Effector CD4-positive, alpha-beta T cell (primary cell): ENCODE measurements around the gene FAM98C.

Source experiments
- DNase-seq: peaks from one replicate; pipeline ENCODE4 v3.0.0-alpha.2; 2020

FAM98C gene

DNA sequence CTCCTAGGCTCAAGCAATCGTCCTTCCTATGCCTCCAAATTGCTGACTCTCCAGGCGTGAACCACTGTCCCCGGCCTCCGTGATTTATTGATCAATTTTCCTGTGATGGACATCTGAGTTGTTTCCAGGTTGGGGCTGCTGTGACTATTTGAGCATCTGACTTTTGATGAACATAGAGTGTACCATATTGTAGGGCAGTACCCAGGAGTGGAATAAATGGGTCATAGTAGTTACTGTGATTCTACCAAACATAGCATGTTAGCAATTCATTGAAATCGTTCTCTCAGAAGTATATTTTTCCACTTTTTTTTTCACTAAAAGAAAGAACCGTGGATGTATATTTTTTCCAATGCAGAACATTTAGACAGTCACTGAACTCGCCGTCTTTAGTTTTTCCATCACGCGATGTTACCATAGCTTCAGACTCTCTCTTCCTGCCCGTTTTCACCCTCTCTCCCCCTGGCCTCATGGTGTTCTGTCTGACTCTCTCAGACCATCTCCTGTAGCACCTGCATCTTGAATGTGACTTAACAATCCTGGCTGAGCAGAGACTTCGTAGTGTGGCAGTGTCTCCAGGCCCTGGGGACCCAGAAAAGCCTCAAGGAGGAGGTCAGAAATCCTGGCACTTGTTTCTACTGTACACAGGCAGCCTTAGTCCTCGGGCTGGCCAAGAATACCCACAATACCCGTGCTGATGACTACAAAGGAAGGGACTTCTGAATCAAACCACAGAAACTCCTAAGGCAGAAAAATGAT lies 26.3 kb downstream of the FAM98C start:
- no peak for DNase-seq

DNA sequence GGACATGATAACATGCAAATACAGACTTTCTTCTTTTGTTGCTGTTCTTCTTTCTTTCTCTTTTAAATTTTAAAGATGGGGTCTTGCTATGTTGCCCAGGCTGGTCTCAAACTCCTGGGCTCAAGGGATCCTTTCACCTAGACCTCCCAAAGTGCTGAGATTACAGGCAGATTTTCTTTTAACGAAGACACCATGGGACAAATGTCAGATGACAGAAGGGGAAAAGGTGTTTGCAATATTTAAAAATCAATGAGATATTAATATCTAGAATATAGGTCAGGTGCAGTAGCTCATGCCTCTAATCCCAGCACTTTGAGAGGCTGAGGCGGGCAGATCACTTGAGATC lies 26.9 kb downstream of the FAM98C start:
- no peak for DNase-seq

DNA sequence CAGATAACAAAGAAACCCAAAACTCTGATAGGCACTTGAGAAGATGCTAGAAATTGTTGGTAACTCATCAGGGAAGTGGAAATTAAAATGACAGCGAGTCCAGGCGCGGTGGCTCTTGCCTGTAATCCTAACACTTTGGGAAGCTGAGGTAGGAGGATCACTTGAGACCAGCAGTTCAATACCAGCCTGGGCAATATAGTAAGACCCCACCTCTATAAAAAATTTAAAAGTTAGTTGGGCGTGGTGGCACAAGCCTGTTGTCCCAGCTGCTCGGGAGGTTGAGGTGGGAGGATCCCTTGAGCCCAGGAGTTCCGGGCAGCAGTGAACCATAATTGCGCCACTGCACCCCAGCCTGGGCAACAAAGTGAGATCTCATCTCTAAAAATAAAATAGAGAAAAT lies 28.0 kb downstream of the FAM98C start:
- DNase-seq, result no peak

DNA sequence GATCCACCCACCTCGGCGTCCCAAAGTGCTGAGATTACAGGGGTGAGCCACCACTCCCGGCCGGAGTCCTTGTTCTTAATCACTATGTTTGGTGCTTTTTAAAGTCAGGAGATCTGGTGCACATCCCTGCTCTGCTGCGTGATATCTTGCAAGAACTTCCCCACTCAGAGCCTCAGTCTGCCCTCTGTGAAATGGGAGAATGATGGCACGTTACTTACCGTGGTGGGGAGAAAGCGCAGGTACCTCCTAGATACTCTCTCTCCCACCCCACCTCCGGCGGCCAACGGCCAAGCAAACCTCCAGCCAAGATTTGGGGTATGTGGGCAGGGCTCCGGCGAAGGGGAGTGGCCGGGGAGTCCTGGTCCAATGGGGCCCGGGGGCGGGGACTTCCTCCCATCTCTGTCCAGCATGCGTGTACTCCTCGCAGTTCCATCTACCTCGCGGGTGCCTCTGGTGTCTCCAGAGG lies 30.4 kb downstream of the FAM98C start, which contains the start of gene RYR1:
Gene RYR1 (plus strand): TSS at position 424 of the 466 bp plus-strand sequence. CDS start 139 bp downstream, outside the sequence.
- DNase-seq, result no peak

DNA sequence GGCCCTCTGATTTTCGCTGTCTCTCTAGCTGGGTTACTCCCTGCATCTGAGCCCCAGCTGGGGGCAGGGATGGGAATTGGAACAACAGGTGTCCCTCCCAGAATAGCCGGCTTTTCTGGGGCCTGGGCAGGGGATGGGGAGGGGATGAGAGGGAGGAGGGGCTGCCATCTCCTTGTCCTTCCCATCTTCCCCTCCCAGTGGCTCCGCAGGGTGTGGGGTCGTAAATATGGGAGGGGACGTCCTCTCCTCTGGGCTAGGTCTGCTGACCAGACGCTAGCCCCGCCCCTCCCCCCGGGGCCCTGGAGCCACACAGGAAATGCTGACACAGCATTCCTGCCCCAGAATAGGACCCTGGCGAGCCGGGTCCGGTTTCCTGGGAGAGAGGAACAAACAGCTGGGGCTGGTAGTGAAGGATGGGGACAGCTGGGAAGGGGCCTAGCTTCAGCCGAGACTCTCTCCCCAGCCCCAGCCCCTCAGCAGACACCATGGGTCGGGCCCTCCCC lies 31.7 kb downstream of the FAM98C start:
- no peak for DNase-seq

DNA sequence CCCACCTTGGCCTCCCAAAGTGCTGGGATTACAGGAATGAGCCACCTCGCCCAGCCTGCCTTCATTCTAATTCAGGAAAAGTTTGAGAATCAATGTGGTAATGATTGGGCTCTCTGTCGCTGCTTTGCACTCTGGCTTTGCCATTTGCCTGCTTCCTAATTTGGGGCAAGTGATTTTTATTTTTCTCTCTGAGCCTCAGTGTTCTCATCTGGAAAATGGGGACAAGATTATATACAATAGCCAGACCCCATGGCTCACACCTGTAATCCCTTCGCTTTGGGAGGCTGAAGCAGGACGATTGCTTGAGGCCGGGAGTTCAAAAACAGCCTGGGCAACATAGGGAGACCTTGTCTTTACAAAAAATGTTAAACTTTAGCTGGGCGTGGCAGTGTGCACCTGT lies 34.4 kb downstream of the FAM98C start:
- no peak for DNase-seq

DNA sequence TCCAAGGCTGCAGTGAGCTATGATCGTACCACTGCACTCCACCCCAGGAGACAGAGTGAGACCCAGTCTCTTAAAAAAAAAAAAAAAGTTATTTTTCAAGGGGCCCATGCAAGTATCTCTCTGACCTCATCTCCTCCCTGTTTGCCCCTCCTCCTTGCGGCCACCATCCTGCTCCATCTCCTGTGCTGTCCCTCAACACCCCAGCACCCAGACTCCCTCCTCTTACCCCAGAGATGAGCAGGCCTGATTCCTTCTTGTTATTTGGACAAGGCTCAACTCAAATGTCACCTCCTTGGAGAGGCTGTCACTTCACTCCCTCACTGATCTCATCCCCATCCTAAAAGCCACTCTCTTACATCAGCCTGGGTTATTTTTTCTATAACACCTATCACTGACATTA lies 35.0 kb downstream of the FAM98C start:
- DNase-seq, result no peak

DNA sequence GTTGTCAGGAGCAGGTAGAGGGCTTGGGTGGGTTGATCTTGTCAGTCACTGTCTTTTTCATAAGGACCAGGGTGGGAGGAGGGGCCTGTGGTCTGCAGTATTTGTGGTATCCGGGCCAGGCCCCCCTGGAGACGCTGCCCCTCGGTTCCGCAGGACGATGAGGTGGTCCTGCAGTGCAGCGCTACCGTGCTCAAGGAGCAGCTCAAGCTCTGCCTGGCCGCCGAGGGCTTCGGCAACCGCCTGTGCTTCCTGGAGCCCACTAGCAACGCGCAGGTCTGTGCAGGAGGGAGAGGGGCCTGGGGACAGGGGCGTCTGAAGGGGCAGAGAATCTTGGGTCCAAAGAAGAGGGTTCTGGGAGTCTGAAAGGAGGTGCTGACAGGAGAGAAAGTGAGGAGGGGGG lies 37.7 kb downstream of the FAM98C start:
- no peak for DNase-seq

DNA sequence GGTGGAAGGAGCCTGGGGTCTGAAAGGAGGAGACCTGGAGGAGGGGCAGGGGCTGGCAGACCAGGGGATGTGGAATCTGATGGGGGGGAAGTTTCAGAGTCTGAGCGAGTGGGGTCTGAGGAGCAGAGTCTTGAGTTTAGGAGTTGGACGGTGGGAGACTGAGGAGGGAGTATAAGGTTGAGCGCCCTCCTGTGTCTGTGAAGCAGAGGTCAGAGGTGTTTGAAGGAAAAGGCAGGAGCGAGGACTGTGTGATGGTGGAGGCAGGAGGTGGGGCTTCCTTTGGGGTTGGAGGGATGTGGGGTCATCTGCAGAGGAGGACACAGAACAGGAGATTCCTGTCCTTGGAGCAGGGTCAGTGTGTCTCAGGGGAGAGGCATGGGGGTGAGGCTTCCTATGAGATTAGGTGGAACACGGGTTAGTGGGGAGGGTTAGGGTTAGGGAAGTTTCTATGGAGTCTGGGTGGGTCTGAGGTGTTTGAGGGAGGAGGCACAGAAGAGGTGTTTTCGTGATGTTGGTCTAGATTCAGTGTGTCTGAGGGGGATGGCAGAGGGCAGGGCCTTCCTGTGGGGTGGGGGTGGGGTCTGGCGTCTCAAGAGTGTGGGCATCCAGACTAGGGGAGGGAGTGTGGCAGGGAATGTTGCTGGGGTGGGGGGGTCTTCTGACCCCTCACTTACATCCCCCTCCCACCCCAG lies 38.9 kb downstream of the FAM98C start:
- no peak for DNase-seq

DNA sequence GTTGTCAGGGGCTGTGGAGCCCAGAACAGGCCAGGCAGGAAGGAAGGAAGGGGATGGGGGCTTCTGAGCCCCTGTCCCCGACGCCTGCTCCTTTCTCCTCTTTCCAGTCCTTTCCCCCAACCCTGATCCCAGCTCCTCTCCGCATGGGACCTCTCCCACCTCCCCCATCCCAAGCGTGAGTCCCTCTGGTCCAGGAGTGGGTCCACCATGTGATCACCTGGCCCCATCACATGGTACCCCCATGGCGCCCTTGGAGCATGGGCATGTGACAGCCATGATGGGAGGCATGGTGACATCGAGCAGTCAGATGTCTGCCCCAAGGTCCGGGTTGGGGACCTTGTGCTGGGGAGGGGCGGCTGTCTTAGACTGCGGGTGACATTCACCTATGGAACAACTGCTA lies 39.8 kb downstream of the FAM98C start:
- DNase-seq, result no peak

DNA sequence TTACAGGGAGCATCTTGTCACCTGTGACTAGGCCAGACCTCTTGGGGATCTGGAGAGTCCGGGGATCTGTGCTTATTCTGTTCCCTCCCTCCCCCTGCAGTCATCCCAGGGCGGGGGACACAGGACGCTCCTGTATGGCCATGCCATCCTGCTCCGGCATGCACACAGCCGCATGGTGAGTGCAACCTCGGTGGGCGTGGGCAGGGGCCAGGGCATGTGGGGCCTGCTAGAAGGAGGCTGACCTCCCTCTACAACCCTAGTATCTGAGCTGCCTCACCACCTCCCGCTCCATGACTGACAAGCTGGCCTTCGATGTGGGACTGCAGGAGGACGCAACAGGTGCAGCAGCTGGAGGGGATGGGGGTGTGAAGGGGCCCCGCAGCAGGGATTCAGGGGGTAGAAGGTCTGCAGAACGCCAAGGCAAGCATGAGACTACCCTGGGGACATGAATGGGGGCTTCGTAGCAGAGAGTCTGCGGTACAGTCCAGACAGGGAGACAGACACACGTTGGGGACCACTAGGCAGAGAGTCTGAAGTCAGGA lies 40.6 kb downstream of the FAM98C start:
- DNase-seq, result no peak

DNA sequence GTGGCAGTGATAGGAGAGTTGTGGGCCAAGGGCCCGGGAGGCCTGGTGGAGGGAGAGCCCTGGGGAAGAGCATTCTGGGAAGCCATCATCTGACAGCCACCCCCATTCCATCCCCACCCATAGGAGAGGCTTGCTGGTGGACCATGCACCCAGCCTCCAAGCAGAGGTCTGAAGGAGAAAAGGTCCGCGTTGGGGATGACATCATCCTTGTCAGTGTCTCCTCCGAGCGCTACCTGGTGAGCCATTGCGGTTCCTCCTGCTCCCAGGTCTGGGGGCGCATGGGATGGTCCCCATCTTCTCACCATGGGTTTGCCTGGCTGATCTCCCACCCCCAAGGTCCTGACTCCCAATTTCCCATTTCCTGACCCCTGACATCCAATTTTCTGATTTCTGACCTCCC lies 41.1 kb downstream of the FAM98C start:
- no peak for DNase-seq

DNA sequence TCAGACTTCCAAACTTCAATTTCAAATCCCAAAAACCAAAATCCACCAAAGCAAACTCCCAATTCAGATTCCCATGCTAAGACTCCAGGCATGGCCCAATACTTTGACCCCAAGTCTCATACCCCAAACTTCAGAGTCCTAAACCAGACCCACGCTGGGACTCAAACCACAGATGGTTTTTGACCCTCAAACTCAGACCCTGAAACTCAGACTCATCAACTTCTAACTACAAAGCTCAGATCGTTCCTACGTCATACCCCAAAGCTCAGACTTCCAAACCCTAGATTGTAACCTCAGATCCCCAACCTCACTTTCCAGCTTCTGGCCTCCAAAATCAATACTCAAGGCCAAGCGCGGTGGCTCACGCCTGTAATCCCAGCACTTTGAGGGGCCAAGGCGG lies 42.5 kb downstream of the FAM98C start:
- no peak for DNase-seq

DNA sequence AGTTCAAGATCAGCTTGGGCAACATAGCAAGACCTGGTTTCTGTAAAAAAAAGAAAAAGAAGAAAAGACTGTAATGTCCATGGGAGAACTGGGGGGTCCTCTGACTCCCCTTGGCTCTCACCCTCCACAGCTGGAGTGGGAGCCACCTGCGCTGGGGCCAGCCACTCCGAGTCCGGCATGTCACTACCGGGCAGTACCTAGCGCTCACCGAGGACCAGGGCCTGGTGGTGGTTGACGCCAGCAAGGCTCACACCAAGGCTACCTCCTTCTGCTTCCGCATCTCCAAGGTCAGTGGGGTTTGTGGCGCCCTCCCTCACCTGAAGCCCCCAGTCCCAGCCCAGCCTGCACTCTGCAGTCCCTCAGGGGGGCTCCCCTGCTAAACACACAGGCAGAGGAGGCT lies 45.3 kb downstream of the FAM98C start:
- no peak for DNase-seq

DNA sequence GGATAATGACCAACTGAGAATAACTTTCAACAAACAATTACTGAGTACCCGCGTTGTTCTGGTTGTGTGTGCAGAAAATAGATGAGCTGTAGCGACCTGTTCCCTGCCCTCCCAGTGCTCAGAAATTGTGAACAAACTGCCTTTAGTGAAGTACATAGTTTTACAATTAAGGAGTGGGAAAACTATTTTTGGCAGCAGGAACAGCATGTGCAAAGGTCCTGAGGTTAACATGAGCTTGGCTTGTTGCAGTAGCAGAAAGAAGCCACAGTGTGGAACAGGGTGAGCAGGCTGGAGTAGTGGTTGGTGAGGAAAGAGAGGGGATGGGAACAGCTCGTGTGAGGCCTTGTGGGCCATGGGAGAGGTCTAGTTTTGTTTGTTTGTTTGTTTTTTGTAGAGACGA lies 46.6 kb downstream of the FAM98C start:
- DNase-seq, result no peak

DNA sequence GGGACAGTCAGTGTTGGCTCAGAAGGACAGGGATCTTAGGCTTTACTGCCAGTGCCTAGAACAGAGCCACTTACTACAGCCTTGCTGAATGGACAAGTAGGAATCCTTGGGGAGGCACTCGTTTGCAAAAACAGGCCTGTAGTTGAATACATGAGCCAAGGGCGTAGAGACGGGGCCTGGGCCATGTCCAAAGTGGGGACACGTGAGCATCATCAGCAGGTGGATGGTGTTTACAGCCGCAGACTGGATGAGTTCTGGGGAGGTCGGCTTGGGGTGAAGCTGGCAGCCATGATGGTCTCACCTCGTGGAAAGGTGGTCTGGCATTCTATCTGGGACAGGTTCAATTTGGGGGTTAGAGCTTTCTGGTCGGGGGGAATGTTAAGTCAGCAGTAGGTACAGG lies 48.1 kb downstream of the FAM98C start:
- DNase-seq, result no peak

DNA sequence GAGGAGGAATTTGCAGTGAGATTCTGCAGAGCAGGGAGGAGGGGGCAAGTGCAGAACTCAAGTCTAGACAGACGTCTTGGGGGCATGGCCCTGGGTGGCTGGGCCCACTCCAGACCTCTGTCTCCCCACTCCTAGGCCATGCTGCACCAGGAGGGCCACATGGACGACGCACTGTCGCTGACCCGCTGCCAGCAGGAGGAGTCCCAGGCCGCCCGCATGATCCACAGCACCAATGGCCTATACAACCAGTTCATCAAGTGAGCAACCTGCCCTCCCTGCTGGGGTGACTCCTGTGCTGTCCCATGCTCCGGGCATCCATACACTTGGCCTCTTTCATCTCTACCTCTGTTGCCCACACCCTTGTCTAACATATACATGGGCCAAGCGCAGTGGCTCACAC lies 48.7 kb downstream of the FAM98C start:
- no peak for DNase-seq

DNA sequence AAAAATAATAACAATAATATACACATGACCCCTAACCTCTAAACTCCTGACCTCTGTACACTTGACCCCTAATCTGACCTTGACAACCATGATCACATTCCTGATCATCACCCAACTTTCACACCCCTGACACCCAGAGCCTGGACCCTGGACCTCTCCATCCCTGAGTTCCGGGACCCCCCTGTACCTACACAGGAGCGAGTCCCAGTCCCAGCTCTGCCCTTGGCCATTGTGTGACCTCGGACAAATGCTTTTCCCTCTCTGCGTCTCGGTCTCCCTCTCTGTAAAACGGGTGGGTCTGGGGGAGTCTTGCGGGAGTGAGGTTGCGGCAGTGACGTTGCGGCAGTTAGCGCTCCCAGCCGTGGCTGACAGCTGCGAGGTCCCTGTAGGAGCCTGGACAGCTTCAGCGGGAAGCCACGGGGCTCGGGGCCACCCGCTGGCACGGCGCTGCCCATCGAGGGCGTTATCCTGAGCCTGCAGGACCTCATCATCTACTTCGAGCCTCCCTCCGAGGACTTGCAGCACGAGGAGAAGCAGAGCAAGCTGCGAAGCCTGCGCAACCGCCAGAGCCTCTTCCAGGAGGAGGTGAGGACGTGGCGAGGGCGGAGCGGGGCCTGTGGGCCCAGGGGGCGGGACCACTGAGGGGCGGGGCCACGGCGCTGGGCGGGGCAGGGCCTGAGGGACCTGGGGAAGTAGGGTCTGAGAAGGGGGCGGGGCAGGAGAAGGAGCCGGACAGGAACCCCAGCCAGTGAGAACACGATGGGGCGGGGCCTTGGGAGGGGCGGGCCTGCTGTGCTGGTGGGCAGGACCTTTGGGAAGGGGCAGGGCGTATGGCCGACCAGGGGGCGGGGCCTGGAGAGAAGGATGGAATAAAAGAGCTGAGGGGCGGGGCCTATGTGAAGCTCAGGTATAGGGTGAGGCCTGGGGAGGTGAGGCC lies 49.8 kb downstream of the FAM98C start:
- no peak for DNase-seq

DNA sequence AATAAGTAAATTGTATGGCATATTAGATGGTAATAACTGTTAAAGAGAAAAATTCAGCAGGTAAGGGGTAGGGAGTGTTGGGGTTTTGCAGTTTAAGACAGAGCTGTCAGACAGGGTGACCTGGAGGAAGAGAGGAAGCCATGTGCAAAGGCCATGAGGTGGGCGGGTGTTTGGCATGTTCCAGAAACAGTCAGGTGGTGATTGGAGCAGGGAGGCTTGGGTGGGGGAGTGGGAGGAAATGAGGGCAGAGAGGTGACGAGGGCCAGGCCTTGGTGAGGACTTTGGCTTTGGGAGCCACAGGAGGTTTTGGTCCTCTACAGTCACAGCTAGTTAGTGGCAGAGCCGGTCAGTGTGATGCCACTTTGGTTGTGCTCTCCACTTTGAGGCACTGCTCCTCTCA lies 50.7 kb downstream of the FAM98C start:
- DNase-seq, result no peak

DNA sequence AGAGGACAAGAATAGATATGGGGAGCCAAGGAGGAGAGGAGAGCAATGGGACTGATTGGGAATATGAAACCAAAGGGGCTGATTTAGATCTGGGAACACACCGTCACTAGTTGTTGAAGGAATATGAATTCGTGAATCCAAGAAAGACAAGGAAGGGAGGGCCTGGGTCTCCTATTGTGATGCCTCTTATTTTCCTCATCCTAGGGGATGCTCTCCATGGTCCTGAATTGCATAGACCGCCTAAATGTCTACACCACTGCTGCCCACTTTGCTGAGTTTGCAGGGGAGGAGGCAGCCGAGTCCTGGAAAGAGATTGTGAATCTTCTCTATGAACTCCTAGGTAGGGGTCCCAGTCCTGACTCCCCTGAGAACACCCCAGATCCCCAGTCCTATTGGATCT lies 52.1 kb downstream of the FAM98C start:
- DNase-seq, result no peak

DNA sequence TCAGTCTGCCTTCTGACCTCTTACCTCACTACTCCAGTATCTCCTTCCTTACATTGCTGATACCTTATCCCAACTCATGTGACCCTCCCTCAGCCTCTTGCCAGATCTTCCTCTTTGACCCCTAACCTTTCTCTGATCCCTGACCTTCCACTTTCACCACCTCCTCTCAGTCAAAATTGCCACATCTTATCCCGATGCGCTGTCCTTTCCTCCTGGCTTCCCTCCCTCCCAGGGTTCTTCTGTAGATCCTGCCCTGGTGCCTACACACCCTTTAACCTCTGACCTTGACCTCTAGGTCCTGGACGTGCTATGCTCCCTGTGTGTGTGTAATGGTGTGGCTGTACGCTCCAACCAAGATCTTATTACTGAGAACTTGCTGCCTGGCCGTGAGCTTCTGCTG lies 54.3 kb downstream of the FAM98C start:
- no peak for DNase-seq

DNA sequence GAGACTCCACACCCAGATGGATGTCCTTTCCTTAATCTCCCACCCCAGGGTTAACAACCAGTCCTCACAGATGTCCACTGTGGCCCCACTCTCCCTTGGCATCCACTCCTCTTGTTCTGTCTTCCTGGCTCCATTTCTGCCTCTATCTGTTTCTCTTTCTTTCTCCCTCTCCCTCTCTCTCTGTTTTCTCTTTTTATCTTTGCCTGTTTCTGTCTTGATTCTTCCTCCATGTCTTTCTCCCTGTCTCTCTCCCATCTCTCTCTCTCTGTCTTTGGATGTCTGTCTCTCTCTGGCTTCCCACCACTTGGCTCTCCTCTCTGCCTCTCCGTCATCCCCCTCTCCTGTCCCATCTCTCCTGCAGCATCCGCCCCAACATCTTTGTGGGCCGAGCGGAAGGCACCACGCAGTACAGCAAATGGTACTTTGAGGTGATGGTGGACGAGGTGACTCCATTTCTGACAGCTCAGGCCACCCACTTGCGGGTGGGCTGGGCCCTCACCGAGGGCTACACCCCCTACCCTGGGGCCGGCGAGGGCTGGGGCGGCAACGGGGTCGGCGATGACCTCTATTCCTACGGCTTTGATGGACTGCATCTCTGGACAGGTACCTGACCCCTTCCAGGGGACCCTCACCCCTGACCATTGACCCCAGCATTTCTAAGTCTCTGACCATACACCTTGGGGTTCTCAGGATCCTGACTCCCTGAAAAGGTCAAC lies 55.0 kb downstream of the FAM98C start:
- no peak for DNase-seq
